Ovary (tissue), 3 donors: Measurements from ENCODE around the gene MRPS2.

Experiments
- EP300 ChIP-seq: sonication (generic); formaldehyde crosslinking; IDR thresholded peaks from one replicate; pipeline ENCODE4 v1.6.1; 2017; ENCODE audit warnings: antibody characterized with exemption
- POLR2A ChIP-seq: fragments of 450-650 bp; IDR thresholded peaks from one replicate; pipeline ENCODE4 v1.6.1; 2017; ENCODE audit warnings: antibody characterized with exemption, mild to moderate bottlenecking, moderate library complexity
- TF ChIP-seq, protein P1 (sequence below), 3 donors: fragments of 450-650 bp in 2 of 3; fragments of 200-600 bp in 1 of 3; IDR thresholded peaks; one replicate each; pipeline versions ENCODE4 v1.5.1 to v1.8.0; 2016 to 2022; ENCODE audit warnings: antibody characterized with exemption in 3 of 3, mild to moderate bottlenecking in 1 of 3
- donor health status: DM: no; HTN: no; CAD: no.

DNA sequence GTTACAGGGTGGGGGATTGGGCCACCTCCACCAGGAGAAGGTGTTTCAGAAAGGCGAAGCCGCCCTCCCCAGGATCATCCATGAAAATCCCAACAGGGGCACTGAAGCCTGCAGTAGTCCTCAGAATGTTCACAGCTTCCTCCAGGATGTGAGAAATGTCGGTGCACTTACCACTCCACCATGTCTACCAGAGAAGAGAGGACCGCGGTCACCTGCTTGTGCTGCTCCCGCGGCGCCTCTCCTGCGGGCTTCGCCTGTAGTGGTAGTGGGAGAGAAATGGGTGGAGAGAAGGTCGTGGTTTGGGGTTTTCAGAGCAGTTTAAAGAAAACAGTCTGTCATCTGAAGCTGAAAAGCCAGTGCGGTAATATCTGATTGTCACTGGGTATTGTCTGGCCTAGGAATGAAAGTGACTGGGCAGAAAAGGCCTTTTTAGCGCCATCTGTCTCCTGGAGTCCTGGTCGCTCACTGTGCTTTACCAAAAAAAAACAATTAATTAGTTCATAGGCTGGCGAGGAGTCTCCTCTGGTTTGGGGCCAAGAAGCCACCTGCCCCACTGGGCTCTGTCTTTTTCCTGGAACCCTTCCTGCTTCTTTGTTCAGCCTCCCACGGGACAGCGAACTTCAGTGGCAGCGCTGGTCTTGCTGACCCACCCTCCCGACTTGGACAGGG is 43.9 kb upstream of the MRPS2 start:
- TF ChIP-seq EP300 (no peak), POLR2A (no peak)
- TF ChIP-seq, protein P1, sequence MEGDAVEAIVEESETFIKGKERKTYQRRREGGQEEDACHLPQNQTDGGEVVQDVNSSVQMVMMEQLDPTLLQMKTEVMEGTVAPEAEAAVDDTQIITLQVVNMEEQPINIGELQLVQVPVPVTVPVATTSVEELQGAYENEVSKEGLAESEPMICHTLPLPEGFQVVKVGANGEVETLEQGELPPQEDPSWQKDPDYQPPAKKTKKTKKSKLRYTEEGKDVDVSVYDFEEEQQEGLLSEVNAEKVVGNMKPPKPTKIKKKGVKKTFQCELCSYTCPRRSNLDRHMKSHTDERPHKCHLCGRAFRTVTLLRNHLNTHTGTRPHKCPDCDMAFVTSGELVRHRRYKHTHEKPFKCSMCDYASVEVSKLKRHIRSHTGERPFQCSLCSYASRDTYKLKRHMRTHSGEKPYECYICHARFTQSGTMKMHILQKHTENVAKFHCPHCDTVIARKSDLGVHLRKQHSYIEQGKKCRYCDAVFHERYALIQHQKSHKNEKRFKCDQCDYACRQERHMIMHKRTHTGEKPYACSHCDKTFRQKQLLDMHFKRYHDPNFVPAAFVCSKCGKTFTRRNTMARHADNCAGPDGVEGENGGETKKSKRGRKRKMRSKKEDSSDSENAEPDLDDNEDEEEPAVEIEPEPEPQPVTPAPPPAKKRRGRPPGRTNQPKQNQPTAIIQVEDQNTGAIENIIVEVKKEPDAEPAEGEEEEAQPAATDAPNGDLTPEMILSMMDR (IDR thresholded peaks at IDR 0.05), result no peak
